NB4 (cell line): Measurements from ENCODE around the gene LAMA5.

Source experiments
- CTCF ChIP-seq: IDR thresholded peaks from one replicate; pipeline ENCODE4 v1.5.1; 2012; ENCODE audit warnings: low read depth, low read length
- MAX ChIP-seq: IDR thresholded peaks from 2 replicates; pipeline ENCODE4 v1.6.1; 2011; ENCODE audit warnings: low read depth, low read length
- MYC ChIP-seq: IDR thresholded peaks from 2 replicates; pipeline ENCODE4 v1.6.1; 2011; ENCODE audit warnings: low read depth, low read length
- POLR2A ChIP-seq: IDR thresholded peaks from 2 replicates; pipeline ENCODE4 v1.6.1; 2011; ENCODE audit warnings: mild to moderate bottlenecking; ENCODE audit not compliant: insufficient read length; ENCODE audit errors: extremely low read depth

- TF ChIP-seq CTCF, result no peak
- no peak for TF ChIP-seq MAX
- TF ChIP-seq POLR2A, result no peak
- TF ChIP-seq MYC, result no peak
These were observed 51.3 kb downstream of the LAMA5 start for GRCh38 chr20:62315773-62316172.
